K562 (cell line): ENCODE measurements around the gene ESCO1. TPM values are rescaled to one million over a fixed set of nuclear protein-coding genes. Genes with fewer than 3 reads are reported as not detected.

ENCODE experiments used
- CHD2 ChIP-seq: IDR thresholded peaks from 2 replicates; pipeline ENCODE4 v1.6.1; 2011; ENCODE audit warnings: low read depth, low read length
- GATAD2B ChIP-seq: fragments of 450-650 bp; IDR thresholded peaks from 2 replicates; pipeline ENCODE4 v1.6.1; 2017; ENCODE audit warnings: mild to moderate bottlenecking, borderline replicate concordance
- HIVEP1 ChIP-seq: fragments of 250-450 bp; sonication (Bioruptor Pico); IDR thresholded peaks from 2 replicates; pipeline ENCODE4 v1.4.0; 2020; ENCODE audit warnings: mild to moderate bottlenecking
- HNRNPL ChIP-seq: fragments of 200-400 bp; formaldehyde crosslinking; IDR thresholded peaks from 2 replicates; pipeline ENCODE4 v1.6.1; 2017; ENCODE audit warnings: low read depth, mild to moderate bottlenecking, low read length
- KLF1 ChIP-seq: fragments of 450-650 bp; IDR thresholded peaks from 2 replicates; pipeline ENCODE4 v1.6.1; 2016; ENCODE audit warnings: missing genetic modification characterization, missing compliant biosample characterization
- KLF6 ChIP-seq: fragments of 250-450 bp; sonication (Bioruptor Pico); IDR thresholded peaks from 2 replicates; pipeline ENCODE4 v1.4.0; 2020; ENCODE audit warnings: mild to moderate bottlenecking, moderate library complexity, borderline replicate concordance
- MCM3 ChIP-seq: fragments of 450-650 bp; IDR thresholded peaks from 2 replicates; pipeline ENCODE4 v1.6.1; 2016
- MEF2A ChIP-seq: IDR thresholded peaks from 2 replicates; pipeline ENCODE4 v1.6.1; 2011; ENCODE audit warnings: low read depth, mild to moderate bottlenecking, low read length, moderate library complexity; ENCODE audit not compliant: control insufficient read depth
- POLR3A ChIP-seq: IDR thresholded peaks from 2 replicates; pipeline ENCODE4 v1.6.1; 2011; ENCODE audit warnings: borderline replicate concordance, mild to moderate bottlenecking, moderate library complexity; ENCODE audit not compliant: insufficient read length, insufficient read depth; ENCODE audit errors: extremely low read depth
- RCOR1 ChIP-seq, 2 experiments: IDR thresholded peaks; 2 replicates each; pipeline ENCODE4 v1.6.1; 2012; ENCODE audit warnings: low read depth in 2 of 2, low read length in 2 of 2, borderline replicate concordance in 1 of 2, improper control_type of control experiment in 1 of 2
- SRF ChIP-seq, 2 experiments: fragments of 250-450, 450-650 bp in 1 of 2; sonication (Bioruptor Pico) in 1 of 2; sonication (generic) in 1 of 2; formaldehyde crosslinking; IDR thresholded peaks; 2 replicates each; pipeline versions ENCODE4 v1.5.0 to v1.5.1; 2020 to 2022; ENCODE audit warnings: mild to moderate bottlenecking in 1 of 2, missing genetic modification reagents in 1 of 2
- ZNF778 ChIP-seq: fragments of 450-650 bp; formaldehyde crosslinking; IDR thresholded peaks from 2 replicates; pipeline ENCODE4 v1.4.0; 2020; ENCODE audit warnings: mild to moderate bottlenecking, moderate library complexity
- ZNF785 ChIP-seq: fragments of 250-450 bp; sonication (Bioruptor Pico); IDR thresholded peaks from 2 replicates; pipeline ENCODE4 v1.4.0; 2020; ENCODE audit warnings: mild to moderate bottlenecking
- polyA plus RNA-seq, 8 experiments: library from polyadenylated mRNA; depleted of rRNA in 4 of 8; stranded (reverse) in 5 of 8; unstranded in 3 of 8; fragments of >200 nt; fragmentation: Nextera tagmentation in 2 of 8; fragmentation: Illumina TruSeq in 1 of 8; extraction: Ambion mirVana in 2 of 8; extraction: Trizol in 1 of 8; gene quantifications; 2 replicates each; pipeline versions ENCODE4 v1.2.1 to v1.2.3, GENCODE V29; 2011 to 2014; ENCODE audit warnings: inconsistent platforms in 1 of 8, missing spikeins in 1 of 8
- total RNA-seq, 7 experiments: library from RNA; depleted of rRNA in 6 of 7; stranded (reverse); fragments of >200 nt in 6 of 7; fragmentation: Illumina TruSeq in 2 of 7; extraction: Trizol in 2 of 7; gene quantifications; 2 replicates each; pipeline versions ENCODE4 v1.2.1 to v1.2.3, GENCODE V29; 2011 to 2021; ENCODE audit warnings: low replicate concordance in 1 of 7
- TF ChIP-seq, protein P1 (sequence below), 2 experiments: fragments of 450-650 bp; formaldehyde crosslinking in 1 of 2; IDR thresholded peaks; 2 replicates each; pipeline versions ENCODE4 v1.4.0 to v1.6.1; 2014 to 2020; ENCODE audit warnings: mild to moderate bottlenecking in 2 of 2, borderline replicate concordance in 1 of 2, low read depth in 1 of 2
- TF ChIP-seq, protein P2 (sequence below): sonication (generic); formaldehyde crosslinking; IDR thresholded peaks from 2 replicates; pipeline ENCODE4 v1.8.0; 2022; ENCODE audit warnings: missing genetic modification reagents, mild to moderate bottlenecking, borderline replicate concordance

The ESCO1 gene
- total and polyA plus RNA-seq, 9 of the 15 experiments (the other 6 are each of a cell fraction or from before 2014, with no cell fraction given): 15.0 to 31.3 (median 19.6) TPM

DNA sequence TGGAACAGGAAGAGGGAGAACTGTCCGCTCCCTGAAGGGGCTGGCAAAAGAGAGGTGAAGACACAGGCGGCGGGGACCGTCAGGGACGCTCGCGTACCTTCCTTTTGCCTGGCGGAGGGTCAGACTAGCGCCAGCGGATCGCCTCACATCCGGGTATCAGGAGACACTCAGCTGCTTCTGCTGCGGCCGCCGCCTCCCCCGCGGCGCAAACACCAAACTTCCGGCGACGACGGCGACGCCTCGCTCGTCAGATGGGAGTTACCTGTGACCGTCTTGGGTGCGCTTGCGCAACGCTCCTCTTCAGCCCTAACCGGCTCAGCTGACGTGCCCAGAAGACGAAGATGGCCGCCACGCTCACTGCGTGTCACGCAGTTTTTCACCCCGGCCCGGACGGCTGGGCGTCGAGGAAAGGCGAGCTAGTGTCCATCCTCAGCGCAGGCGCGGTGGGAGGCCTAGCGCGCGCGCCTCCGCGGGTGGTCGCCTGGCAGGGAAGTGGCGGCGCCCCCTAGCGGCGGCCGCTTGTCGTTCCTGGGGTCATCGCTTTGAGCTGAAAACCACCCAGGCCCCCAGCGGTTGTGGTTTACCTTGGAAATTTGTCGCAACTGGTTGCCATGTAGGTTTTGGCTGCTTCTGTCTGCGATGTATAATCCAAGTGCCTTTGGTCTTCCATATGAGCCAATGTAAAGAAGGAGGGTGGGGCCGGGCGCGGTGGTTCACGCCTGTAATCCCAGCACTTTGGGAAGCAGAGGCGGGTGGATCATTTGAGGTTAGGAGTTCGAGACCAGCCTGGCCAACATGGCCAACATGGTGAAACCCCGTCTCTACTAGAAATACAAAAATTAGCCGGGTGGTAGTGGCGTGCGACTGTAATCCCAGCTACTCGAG lies at the start of gene ESCO1 (continued):
- TF ChIP-seq, protein P1, sequence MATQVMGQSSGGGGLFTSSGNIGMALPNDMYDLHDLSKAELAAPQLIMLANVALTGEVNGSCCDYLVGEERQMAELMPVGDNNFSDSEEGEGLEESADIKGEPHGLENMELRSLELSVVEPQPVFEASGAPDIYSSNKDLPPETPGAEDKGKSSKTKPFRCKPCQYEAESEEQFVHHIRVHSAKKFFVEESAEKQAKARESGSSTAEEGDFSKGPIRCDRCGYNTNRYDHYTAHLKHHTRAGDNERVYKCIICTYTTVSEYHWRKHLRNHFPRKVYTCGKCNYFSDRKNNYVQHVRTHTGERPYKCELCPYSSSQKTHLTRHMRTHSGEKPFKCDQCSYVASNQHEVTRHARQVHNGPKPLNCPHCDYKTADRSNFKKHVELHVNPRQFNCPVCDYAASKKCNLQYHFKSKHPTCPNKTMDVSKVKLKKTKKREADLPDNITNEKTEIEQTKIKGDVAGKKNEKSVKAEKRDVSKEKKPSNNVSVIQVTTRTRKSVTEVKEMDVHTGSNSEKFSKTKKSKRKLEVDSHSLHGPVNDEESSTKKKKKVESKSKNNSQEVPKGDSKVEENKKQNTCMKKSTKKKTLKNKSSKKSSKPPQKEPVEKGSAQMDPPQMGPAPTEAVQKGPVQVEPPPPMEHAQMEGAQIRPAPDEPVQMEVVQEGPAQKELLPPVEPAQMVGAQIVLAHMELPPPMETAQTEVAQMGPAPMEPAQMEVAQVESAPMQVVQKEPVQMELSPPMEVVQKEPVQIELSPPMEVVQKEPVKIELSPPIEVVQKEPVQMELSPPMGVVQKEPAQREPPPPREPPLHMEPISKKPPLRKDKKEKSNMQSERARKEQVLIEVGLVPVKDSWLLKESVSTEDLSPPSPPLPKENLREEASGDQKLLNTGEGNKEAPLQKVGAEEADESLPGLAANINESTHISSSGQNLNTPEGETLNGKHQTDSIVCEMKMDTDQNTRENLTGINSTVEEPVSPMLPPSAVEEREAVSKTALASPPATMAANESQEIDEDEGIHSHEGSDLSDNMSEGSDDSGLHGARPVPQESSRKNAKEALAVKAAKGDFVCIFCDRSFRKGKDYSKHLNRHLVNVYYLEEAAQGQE (IDR thresholded peaks at IDR 0.05; ENCODE audit: borderline replicate concordance): peak; percentile 44; the same call in 1 of the 2 replicates
- TF ChIP-seq, protein P1 (CRISPR knock-in tag; IDR thresholded peaks at IDR 0.05; ENCODE audit: low read depth): no peak; the same call in 1 of the 2 replicates
- TF ChIP-seq KLF6 (CRISPR knock-in tag): no peak
- no peak for TF ChIP-seq HNRNPL
- no peak for TF ChIP-seq ZNF778 (CRISPR knock-in tag)
- TF ChIP-seq GATAD2B: peak; percentile 63; the same call in 1 of the 2 replicates
- TF ChIP-seq, protein P2, sequence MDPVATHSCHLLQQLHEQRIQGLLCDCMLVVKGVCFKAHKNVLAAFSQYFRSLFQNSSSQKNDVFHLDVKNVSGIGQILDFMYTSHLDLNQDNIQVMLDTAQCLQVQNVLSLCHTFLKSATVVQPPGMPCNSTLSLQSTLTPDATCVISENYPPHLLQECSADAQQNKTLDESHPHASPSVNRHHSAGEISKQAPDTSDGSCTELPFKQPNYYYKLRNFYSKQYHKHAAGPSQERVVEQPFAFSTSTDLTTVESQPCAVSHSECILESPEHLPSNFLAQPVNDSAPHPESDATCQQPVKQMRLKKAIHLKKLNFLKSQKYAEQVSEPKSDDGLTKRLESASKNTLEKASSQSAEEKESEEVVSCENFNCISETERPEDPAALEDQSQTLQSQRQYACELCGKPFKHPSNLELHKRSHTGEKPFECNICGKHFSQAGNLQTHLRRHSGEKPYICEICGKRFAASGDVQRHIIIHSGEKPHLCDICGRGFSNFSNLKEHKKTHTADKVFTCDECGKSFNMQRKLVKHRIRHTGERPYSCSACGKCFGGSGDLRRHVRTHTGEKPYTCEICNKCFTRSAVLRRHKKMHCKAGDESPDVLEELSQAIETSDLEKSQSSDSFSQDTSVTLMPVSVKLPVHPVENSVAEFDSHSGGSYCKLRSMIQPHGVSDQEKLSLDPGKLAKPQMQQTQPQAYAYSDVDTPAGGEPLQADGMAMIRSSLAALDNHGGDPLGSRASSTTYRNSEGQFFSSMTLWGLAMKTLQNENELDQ (CRISPR knock-in tag): no peak
- TF ChIP-seq HIVEP1: no peak
- TF ChIP-seq ZNF785 (CRISPR knock-in tag): no peak
- no peak for TF ChIP-seq POLR3A
- peak in 1 of 2 experiments; percentile 53; a peak in 2 of 4 replicates for TF ChIP-seq RCOR1 (IDR thresholded peaks at IDR 0.05; ENCODE audit: borderline replicate concordance in 1 of 2, low read depth in 2 of 2, low read length in 2 of 2)
- TF ChIP-seq CHD2: peak; percentile 25; the same call in 1 of the 2 replicates
- no peak for TF ChIP-seq MCM3
- no peak for TF ChIP-seq MEF2A
- no peak; the same call in none of the 2 replicates for TF ChIP-seq KLF1 (tag)
- peak in 1 of 2 experiments; percentile 61; a peak in 1 of 4 replicates for TF ChIP-seq SRF (CRISPR knock-in tag; IDR thresholded peaks at IDR 0.05)
